HEK293 (cell line): ENCODE results near the gene NCOA6.
A peak's percentile ranks its signal among the peaks of the same experiment; 100 is the strongest.

ENCODE experiments used
- CTCF ChIA-PET: fragments of 350-600 bp; formaldehyde crosslinking; extraction: SDS; loops from one replicate; lab custom pipeline; 2021; ENCODE audit warnings: antibody characterized with exemption; lab: Yijun Ruan, JAX
- POLR2A ChIA-PET: fragments of 300-600 bp; formaldehyde crosslinking; extraction: SDS; loops from one replicate; lab custom pipeline; 2020; ENCODE audit warnings: antibody characterized with exemption, inconsistent platforms; lab: Yijun Ruan, JAX
- H3K27ac ChIP-seq: fragments of 200-500 bp; sonication (Bioruptor generic); 2 replicates; pipeline ENCODE4 v1.5.1; 2014; ENCODE audit warnings: low read depth, low read length, control low read depth, inconsistent platforms; ENCODE audit errors: extremely low read depth
- H3K36me3 ChIP-seq, 2 experiments: fragments of 200-500 bp in 1 of 2; sonication (Bioruptor generic) in 1 of 2; 1 replicate in 1 of 2; 2 replicates in 1 of 2; pipeline ENCODE4 v1.5.1; 2014 to 2017; ENCODE audit warnings: inconsistent platforms in 2 of 2, low read length in 2 of 2; ENCODE audit not compliant: control insufficient read depth in 2 of 2, insufficient read depth in 1 of 2
- H3K4me1 ChIP-seq: fragments of 200-500 bp; sonication (Bioruptor generic); 2 replicates; pipeline ENCODE4 v1.5.1; 2014; ENCODE audit warnings: mild to moderate bottlenecking, low read length, inconsistent platforms; ENCODE audit not compliant: control insufficient read depth, insufficient read depth
- H3K4me3 ChIP-seq: 2 replicates; pipeline ENCODE4 v1.5.1; 2011; ENCODE audit warnings: low read depth, mild to moderate bottlenecking, control low read depth, low read length, moderate library complexity
- H3K9me3 ChIP-seq: fragments of 200-500 bp; sonication (Bioruptor generic); 2 replicates; pipeline ENCODE4 v1.5.1; 2014; ENCODE audit warnings: low read depth, low read length, inconsistent platforms; ENCODE audit not compliant: control insufficient read depth, insufficient read depth
- BCL6B ChIP-seq: fragments of 450-650 bp; formaldehyde crosslinking; IDR thresholded peaks from 2 replicates; pipeline ENCODE4 v1.5.1; 2017; ENCODE audit warnings: missing biosample characterization, missing genetic modification characterization
- HOXA7 ChIP-seq: sonication (generic); formaldehyde crosslinking; IDR thresholded peaks from 2 replicates; pipeline ENCODE4 v1.8.1; 2022; ENCODE audit warnings: missing genetic modification reagents, borderline replicate concordance
- INSM2 ChIP-seq: fragments of 450-650 bp; formaldehyde crosslinking; IDR thresholded peaks from 2 replicates; pipeline ENCODE4 v1.5.1; 2016; ENCODE audit warnings: missing biosample characterization, missing genetic modification characterization
- KLF17 ChIP-seq: fragments of 450-650 bp; formaldehyde crosslinking; IDR thresholded peaks from 2 replicates; pipeline ENCODE4 v1.5.1; 2016; ENCODE audit warnings: missing biosample characterization, missing genetic modification characterization
- MEIS1 ChIP-seq: sonication (generic); formaldehyde crosslinking; IDR thresholded peaks from 2 replicates; pipeline ENCODE4 v1.8.1; 2022; ENCODE audit warnings: missing genetic modification reagents, mild to moderate bottlenecking, borderline replicate concordance
- OSR2 ChIP-seq: fragments of 450-650 bp; formaldehyde crosslinking; IDR thresholded peaks from 2 replicates; pipeline ENCODE4 v1.5.1; 2016; ENCODE audit warnings: missing biosample characterization, missing genetic modification characterization
- REST ChIP-seq: fragments of 450-650 bp; formaldehyde crosslinking; IDR thresholded peaks from 2 replicates; pipeline ENCODE4 v1.5.1; 2016; ENCODE audit warnings: missing biosample characterization, missing genetic modification characterization
- ZNF157 ChIP-seq: fragments of 450-650 bp; formaldehyde crosslinking; IDR thresholded peaks from 2 replicates; pipeline ENCODE4 v1.5.1; 2016; ENCODE audit warnings: missing biosample characterization, missing genetic modification characterization
- ZNF184 ChIP-seq: fragments of 450-650 bp; IDR thresholded peaks from 2 replicates; pipeline ENCODE4 v1.5.1; 2018; ENCODE audit warnings: missing biosample characterization, mild to moderate bottlenecking, missing genetic modification characterization
- ZNF211 ChIP-seq: fragments of 450-650 bp; formaldehyde crosslinking; IDR thresholded peaks from 2 replicates; pipeline ENCODE4 v1.5.1; 2016; ENCODE audit warnings: low read depth, missing biosample characterization, missing genetic modification characterization
- ZNF354C ChIP-seq: fragments of 450-650 bp; formaldehyde crosslinking; IDR thresholded peaks from 2 replicates; pipeline ENCODE4 v1.5.1; 2016; ENCODE audit warnings: missing biosample characterization, missing genetic modification characterization, low read depth, borderline replicate concordance
- ZNF362 ChIP-seq: fragments of 450-650 bp; formaldehyde crosslinking; IDR thresholded peaks from 2 replicates; pipeline ENCODE4 v1.5.1; 2016; ENCODE audit warnings: missing biosample characterization, missing genetic modification characterization
- ZNF449 ChIP-seq: fragments of 450-650 bp; formaldehyde crosslinking; IDR thresholded peaks from 2 replicates; pipeline ENCODE4 v1.5.1; 2017; ENCODE audit warnings: missing biosample characterization, mild to moderate bottlenecking, missing genetic modification characterization, moderate library complexity
- ZNF510 ChIP-seq: fragments of 450-650 bp; formaldehyde crosslinking; IDR thresholded peaks from 2 replicates; pipeline ENCODE4 v1.5.1; 2018; ENCODE audit warnings: mild to moderate bottlenecking, missing genetic modification characterization, missing biosample characterization; ENCODE audit not compliant: insufficient replicate concordance
- ZNF561 ChIP-seq: fragments of 450-650 bp; IDR thresholded peaks from 2 replicates; pipeline ENCODE4 v1.5.1; 2018; ENCODE audit warnings: missing biosample characterization, missing genetic modification characterization, borderline replicate concordance
- ZNF600 ChIP-seq: fragments of 450-650 bp; formaldehyde crosslinking; IDR thresholded peaks from 2 replicates; pipeline ENCODE4 v1.5.1; 2016; ENCODE audit warnings: missing biosample characterization, missing genetic modification characterization
- ZNF776 ChIP-seq: fragments of 450-650 bp; formaldehyde crosslinking; IDR thresholded peaks from 2 replicates; pipeline ENCODE4 v1.5.0; 2017; ENCODE audit warnings: missing biosample characterization, missing genetic modification characterization, borderline replicate concordance
- ZNF830 ChIP-seq: fragments of 450-650 bp; IDR thresholded peaks from 2 replicates; pipeline ENCODE4 v1.5.0; 2018; ENCODE audit warnings: missing biosample characterization, missing genetic modification characterization, low read depth, mild to moderate bottlenecking, moderate library complexity
- ZSCAN5A ChIP-seq: fragments of 450-650 bp; formaldehyde crosslinking; IDR thresholded peaks from 2 replicates; pipeline ENCODE4 v1.5.1; 2016; ENCODE audit warnings: missing biosample characterization, missing genetic modification characterization

NCOA6 gene

GRCh38 chr20:34704177-34705007, 121.1 kb downstream of the NCOA6 start, which contains the start of gene TP53INP2 (continued):
- TF ChIP-seq REST (tag by site-specific recombination) = no peak
- 0 out of 2 replicates have a peak, but pooled peaks have one; percentile 9 for TF ChIP-seq KLF17 (tag by site-specific recombination)
- TF ChIP-seq ZNF510 = no peak
- 0 out of 2 replicates have a peak, but pooled peaks have one; percentile 43 for TF ChIP-seq ZNF600 (tag by site-specific recombination)
- TF ChIP-seq ZNF830 (tag by site-specific recombination) = no peak
- TF ChIP-seq ZNF561 (tag by site-specific recombination) = peak; percentile 38; the same call in 1 of the 2 replicates
- no peak for TF ChIP-seq ZNF449 (tag by site-specific recombination)
- TF ChIP-seq ZNF157 = no peak
- no peak for TF ChIP-seq HOXA7 (CRISPR knock-in tag)
- TF ChIP-seq ZNF184 (tag by site-specific recombination) = no peak

- peaks cover 10% of the 10 kb centered on the region for H3K4me1 ChIP-seq
- H3K36me3 ChIP-seq = no peaks in the 10 kb centered on the region
- peak overlapping the region; percentile 73 for H3K4me3 ChIP-seq
- no peaks in the 10 kb centered on the region for H3K9me3 ChIP-seq
- ChIA-PET CTCF (interaction anchor here (0.6 to 1.3 kb wide), 5 partner anchors 10 to 328 kb away, joined by 3 to 4 read pairs (median 4); no protein-coding TSS in a partner anchor), POLR2A (interaction anchor here (0.6 to 1.4 kb wide), 7 partner anchors 9 to 145 kb away, joined by 3 to 5 read pairs (median 3); partner anchors contain the start of genes MAP1LC3A and PIGU)
- peak overlapping the region; percentile 80 for H3K27ac ChIP-seq
- no peak for TF ChIP-seq ZNF449 (tag by site-specific recombination)
- TF ChIP-seq INSM2 = no peak
- no peak for TF ChIP-seq ZSCAN5A (tag by site-specific recombination)
- no peak for TF ChIP-seq ZNF354C (tag by site-specific recombination)
- TF ChIP-seq ZNF362 (tag by site-specific recombination) = no peak
- TF ChIP-seq BCL6B = no peak
- TF ChIP-seq ZNF776 (tag by site-specific recombination) = no peak
- TF ChIP-seq MEIS1 (CRISPR knock-in tag) = no peak
- no peak for TF ChIP-seq ZNF211 (tag by site-specific recombination)
- peak; percentile 65 for TF ChIP-seq OSR2 (tag by site-specific recombination)
These were observed 121.9 kb downstream of the NCOA6 start for GRCh38 chr20:34703424-34704176.
